Measurements from ENCODE around the gene MYL12A. TPM values are rescaled to one million over a fixed set of nuclear protein-coding genes. Genes with fewer than 3 reads are reported as not detected.

The MYL12A gene
- polyA plus RNA-seq, 3 donors = 360 to 415 (median 379) TPM

- DNase-seq = no peak
These were observed 2.9 kb downstream of the MYL12A start for GRCh38 chr18:3250237-3251107.

DNA sequence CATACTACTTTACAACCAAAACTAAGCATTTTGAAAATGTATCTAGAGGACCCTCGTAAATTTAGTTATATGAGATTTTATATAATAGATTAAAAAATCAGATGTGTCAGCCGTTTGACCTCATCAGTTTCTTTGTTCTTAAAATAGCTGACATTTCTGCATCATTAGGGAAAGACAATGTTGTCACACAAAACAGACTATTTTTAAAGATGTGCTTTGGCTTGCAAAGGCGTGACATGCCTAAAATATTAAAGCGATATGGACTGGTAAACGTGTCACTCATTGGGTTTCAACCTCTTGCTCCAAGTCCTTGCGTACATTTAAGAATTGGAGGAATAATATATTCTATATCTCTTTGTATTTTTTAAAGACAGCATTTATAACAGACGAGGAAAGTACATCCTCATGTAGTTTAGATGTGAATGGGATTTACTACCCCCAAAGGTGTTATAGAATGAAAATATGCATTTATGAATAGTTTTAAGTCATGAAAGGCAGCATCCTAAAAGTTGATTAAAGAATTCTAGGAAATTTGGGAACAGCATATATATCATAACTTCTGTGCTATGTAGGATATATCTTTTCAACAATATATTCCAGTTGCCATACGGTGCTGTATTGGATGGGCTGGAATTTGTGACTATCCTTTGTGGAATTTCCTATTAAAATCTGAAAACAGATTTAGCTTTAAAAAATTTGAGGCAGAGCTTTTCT, 3.8 kb downstream of the MYL12A start:
- DNase-seq = no peak

DNA sequence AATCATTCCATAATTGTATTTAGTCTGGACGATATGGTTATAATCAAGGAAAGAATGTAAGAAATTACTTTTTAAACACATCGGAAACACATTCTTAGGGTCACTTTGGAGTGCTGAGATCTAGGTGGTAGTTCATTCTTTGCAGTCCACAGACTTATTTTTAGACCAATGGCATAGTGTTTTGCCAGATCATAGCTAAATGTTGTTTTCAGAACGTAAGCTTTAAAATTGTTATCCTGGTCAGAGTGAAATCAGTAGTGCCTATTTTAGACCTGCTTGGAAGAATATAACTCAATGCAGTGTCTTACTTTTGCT, 4.3 kb downstream of the MYL12A start:
- DNase-seq = no peak

DNA sequence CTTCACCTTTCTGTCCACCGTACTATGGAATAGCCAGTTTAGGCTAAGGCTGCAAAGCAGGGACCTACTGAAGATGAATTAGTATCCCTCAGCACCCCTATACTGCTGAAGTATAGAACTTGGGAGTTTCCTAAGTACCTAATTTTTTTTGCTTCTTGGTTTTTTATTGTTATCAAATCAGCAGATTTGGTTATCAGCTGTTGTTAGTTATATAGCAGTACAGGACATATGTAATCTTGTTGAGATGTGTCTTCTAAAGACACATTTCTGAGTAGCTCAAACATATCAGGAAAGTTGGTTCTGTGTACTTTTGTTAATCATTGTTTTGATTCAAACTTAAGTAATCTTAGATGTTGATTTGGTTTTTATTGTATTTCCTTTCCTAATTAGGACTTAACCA, 5.2 kb downstream of the MYL12A start:
- no peak for DNase-seq

DNA sequence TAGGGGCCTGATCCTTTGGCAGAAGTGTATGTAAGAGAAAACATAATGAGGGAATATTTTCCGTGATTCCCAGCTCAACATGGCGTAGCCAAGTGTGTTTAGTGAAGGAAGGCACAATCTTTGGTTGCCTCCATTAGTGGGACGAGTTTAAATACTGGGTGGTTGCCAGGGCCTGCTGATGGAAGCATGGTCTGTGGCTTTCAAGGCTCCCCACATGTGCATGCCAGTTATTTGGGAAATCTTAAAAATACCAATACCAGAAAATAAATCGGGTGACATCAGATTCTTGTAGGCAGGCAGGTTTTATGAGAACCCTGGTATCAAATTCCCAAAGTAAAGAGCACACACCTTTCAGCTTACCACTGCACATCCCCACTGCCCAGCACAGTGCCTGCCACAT, 7.1 kb downstream of the MYL12A start:
- DNase-seq = no peak

- DNase-seq = no peak
These were observed 8.1 kb downstream of the MYL12A start for GRCh38 chr18:3255611-3256165.

- no peak for DNase-seq
These were observed 9.4 kb downstream of the MYL12A start for GRCh38 chr18:3256693-3257626.

GRCh38 chr18:3257627-3258120, 10.1 kb downstream of the MYL12A start:
- no peak for DNase-seq

DNA sequence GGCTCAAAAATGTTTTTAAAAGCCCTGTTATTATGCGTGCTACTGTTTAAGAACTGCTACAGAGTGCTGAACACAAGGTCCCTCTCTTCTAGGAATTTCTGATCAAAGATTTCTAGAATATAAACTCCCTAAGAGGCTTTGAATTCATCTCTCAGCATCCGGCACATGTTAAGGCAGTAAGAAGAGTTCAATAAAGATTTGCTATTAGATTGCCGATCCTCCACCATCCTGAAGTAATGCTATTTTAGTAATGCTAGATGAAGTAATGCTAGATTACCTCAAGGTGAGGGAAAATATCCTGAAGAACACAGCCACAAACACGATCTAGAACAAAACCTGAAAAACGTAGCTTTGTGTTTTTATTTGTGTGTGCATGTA, 13.4 kb downstream of the MYL12A start:
- no peak for DNase-seq

GRCh38 chr18:3261373-3262233, 14.0 kb downstream of the MYL12A start, which contains the start of gene MYL12B:
Gene MYL12B, plus strand, starts transcription at chr18:3262133. Its CDS starts 10,766 bp downstream, at chr18:3272899.
- peak; percentile 88 for DNase-seq

- no peak for DNase-seq
These were observed 14.9 kb downstream of the MYL12A start for GRCh38 chr18:3262234-3263131.

GRCh38 chr18:3263132-3263700, 15.6 kb downstream of the MYL12A start:
- DNase-seq = no peak

- no peak for DNase-seq
These were observed 16.8 kb downstream of the MYL12A start for GRCh38 chr18:3264362-3264761.

DNA sequence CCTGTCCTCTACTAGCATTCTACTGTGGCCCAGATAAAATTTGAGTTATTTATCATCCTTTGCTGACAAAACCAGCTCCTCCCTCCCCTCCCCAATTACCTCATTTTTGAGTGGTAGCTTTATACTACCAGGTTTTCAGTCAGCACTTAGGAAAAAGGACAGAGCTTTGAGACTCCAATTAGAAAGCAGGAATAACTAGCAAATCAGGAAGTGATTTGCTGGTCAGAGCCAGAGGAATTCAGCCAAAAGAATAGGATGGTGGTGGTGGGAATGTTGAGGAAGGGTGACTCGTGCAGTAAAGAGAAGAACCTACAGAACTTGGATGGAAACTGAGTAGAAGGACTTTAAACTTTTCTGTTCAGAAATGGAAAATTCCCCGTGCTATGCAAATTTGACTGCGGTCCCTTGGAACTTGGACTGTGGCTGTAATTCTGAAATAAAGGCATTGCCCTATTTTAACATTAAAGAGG, 18.0 kb downstream of the MYL12A start:
- DNase-seq = no peak

- DNase-seq = no peak
These were observed 18.5 kb downstream of the MYL12A start for GRCh38 chr18:3266062-3266608.

- DNase-seq = no peak
These were observed 20.7 kb downstream of the MYL12A start for GRCh38 chr18:3268306-3268705.

- DNase-seq = no peak
These were observed 21.8 kb downstream of the MYL12A start for GRCh38 chr18:3269241-3269913.

DNA sequence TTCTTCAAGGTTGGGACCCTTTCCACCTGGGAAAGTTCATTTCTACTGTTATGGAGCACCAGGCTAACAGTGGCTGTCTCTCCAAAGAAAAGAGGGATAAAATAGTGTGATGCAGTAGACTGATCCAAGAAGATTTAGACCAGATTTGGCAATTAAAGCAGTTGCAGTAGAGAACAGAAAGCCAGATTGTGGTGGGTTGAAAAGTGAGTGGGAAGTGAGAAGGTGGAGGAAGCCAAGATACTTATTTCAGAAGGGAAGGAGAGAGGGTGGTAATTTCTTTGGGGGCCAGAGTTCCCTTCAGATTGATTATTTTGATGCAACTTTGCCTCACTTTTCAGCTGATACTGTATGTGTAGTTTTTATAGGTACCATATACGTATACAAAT, 22.3 kb downstream of the MYL12A start:
- no peak for DNase-seq

Data from renal pelvis (tissue), 4 donors.